Measurements from ENCODE around the gene CD300H. TPM values are rescaled to one million over a fixed set of nuclear protein-coding genes. Genes with fewer than 3 reads are reported as not detected.

Gene CD300H
- total RNA-seq, 1 donor from 2014 or later, result not detected

GRCh38 chr17:74512036-74512435 lies 55.3 kb downstream of the CD300H start:
- no peaks in the 10 kb centered on the region for H3K4me1 ChIP-seq
- DNase-seq (ENCODE audit: low spot score), result no peak
- Mint-ChIP-seq H3K36me3 (peaks cover 9% of the 10 kb centered on the region), H3K9me3 (peaks cover 16% of the 10 kb centered on the region), H3K4me1 (no peaks in the 10 kb centered on the region), H3K4me3 (no peak overlapping the region), H3K27ac (no peak overlapping the region), H3K27me3 (ENCODE audit: insufficient read depth, low read depth) (peaks cover 11% of the 10 kb centered on the region)
- H4K20me1 ChIP-seq (ENCODE audit: low read depth), result no peaks in the 10 kb centered on the region
- peaks cover 11% of the 10 kb centered on the region for H3F3A ChIP-seq (ENCODE audit: low read depth)
- no peaks in the 10 kb centered on the region for H3K79me2 ChIP-seq (ENCODE audit: low read depth)
- H3K9ac ChIP-seq, result no peak overlapping the region
- no peak overlapping the region for H3K4me3 ChIP-seq
- H3K27me3 ChIP-seq, result peaks cover 16% of the 10 kb centered on the region
- no peak overlapping the region for H3K4me2 ChIP-seq
- H3K27ac ChIP-seq, result no peak overlapping the region
- H3K9me3 ChIP-seq (ENCODE audit: low read depth), result no peaks in the 10 kb centered on the region
- H2AFZ ChIP-seq (replicated peaks), result no peak overlapping the region
- no peak for TF ChIP-seq CTCF (IDR thresholded peaks at IDR 0.05)
- TF ChIP-seq EZH2 (IDR thresholded peaks at IDR 0.05), result no peak
- TF ChIP-seq EZH2phosphoT487 (IDR thresholded peaks at IDR 0.05), result no peak
- no peaks in the 10 kb centered on the region for H3K36me3 ChIP-seq

Other genes starting within 250 kb of the CD300H start
- gene KIF19, start 241.3 kb downstream of the CD300H start, total RNA-seq (ENCODE audit: low replicate concordance), result 0.15 and 0.62 TPM in 2 replicates
- gene BTBD17, start 205.6 kb downstream of the CD300H start, total RNA-seq (ENCODE audit: low replicate concordance), result 10.8 and 36.8 TPM in 2 replicates
- gene GPR142, start 200.0 kb downstream of the CD300H start, total RNA-seq (ENCODE audit: low replicate concordance), result 0.93 TPM in 1 of 2 replicates, not detected in the other
- gene GPRC5C, start 135.4 kb downstream of the CD300H start, total RNA-seq (ENCODE audit: low replicate concordance), result 13.5 and 42.0 TPM in 2 replicates
- 0.28 TPM in 1 of 2 replicates, not detected in the other for gene CD300A, start 100.9 kb downstream of the CD300H start, total RNA-seq (ENCODE audit: low replicate concordance)
- not detected in 2 replicates for gene CD300LB, start 36.0 kb downstream of the CD300H start, total RNA-seq (ENCODE audit: low replicate concordance)
- not detected in 2 replicates for gene CD300C, start 21.4 kb downstream of the CD300H start, total RNA-seq (ENCODE audit: low replicate concordance)
- gene CD300LD, start 24.8 kb upstream of the CD300H start, total RNA-seq (ENCODE audit: low replicate concordance), result not detected in 2 replicates
- gene CD300E, start 56.2 kb upstream of the CD300H start, total RNA-seq (ENCODE audit: low replicate concordance), result not detected in 2 replicates
- not detected in 2 replicates for gene CD300LF, start 145.4 kb upstream of the CD300H start, total RNA-seq (ENCODE audit: low replicate concordance)
- 1.5 and 4.3 TPM in 2 replicates for gene RAB37, start 169.7 kb upstream of the CD300H start, total RNA-seq (ENCODE audit: low replicate concordance)
- gene NHERF1, start 181.1 kb upstream of the CD300H start, total RNA-seq (ENCODE audit: low replicate concordance), result 27.1 and 63.8 TPM in 2 replicates
- gene NAT9, start 208.8 kb upstream of the CD300H start, total RNA-seq (ENCODE audit: low replicate concordance), result 68.9 and 75.3 TPM in 2 replicates

Data from neural progenitor cell (in vitro differentiated cells).